ENCODE data around the gene AGAP1.

DNA sequence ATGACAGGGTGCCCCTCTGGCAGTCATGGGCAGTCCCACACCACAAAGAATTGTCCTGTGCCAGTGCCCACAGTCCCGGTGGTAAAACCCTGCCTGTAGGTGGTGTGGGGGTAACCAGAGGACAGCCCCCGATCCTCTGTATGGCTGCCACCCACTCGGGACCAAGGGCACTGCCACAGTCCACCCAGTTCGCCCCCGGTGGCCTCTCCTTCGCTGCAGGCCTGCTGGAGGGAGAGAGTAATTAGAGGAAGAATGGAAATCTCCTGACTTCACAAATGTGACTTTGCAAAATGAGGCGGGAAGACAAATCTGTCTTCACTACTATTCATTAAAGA, 663.0 kb downstream of the AGAP1 start:
- no peak for TF ChIP-seq POLR2A (IDR thresholded peaks at IDR 0.05)
- TF ChIP-seq, protein P1, sequence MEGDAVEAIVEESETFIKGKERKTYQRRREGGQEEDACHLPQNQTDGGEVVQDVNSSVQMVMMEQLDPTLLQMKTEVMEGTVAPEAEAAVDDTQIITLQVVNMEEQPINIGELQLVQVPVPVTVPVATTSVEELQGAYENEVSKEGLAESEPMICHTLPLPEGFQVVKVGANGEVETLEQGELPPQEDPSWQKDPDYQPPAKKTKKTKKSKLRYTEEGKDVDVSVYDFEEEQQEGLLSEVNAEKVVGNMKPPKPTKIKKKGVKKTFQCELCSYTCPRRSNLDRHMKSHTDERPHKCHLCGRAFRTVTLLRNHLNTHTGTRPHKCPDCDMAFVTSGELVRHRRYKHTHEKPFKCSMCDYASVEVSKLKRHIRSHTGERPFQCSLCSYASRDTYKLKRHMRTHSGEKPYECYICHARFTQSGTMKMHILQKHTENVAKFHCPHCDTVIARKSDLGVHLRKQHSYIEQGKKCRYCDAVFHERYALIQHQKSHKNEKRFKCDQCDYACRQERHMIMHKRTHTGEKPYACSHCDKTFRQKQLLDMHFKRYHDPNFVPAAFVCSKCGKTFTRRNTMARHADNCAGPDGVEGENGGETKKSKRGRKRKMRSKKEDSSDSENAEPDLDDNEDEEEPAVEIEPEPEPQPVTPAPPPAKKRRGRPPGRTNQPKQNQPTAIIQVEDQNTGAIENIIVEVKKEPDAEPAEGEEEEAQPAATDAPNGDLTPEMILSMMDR (IDR thresholded peaks at IDR 0.05), result no peak

Data from uterus (tissue), 2 donors.